ENCODE results near the gene TMEM150B. TPM values are rescaled to one million over a fixed set of nuclear protein-coding genes. Genes with fewer than 3 reads are reported as not detected.

The TMEM150B gene
- total RNA-seq, 1 donor from 2014 or later, result not detected

DNA sequence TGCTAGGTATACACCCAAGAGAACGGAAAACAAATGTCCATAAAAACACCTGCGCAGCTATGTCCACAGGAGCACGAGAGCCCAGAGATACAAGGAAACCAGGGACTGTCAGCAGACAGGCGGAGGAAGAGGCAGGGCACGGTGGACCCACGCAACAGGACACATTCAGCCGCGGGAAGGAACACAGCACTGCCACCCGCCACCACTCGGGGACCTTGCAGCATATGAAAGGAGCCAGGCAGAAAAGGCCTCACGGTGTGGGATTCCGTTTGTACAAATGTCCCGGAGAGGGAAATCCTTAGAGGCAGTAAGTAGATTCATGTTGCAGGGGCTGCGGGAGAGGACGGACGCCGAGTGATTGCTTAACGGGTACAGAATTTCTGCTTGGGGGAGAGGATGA lies 53.0 kb downstream of the TMEM150B start:
- Histone ChIP-seq H3K9me3 (ENCODE audit: low read depth) (no peaks in the 10 kb centered on the region), H3K27ac (no peak overlapping the region), H2AFZ (replicated peaks) (no peak overlapping the region), H3K4me2 (no peak overlapping the region), H3K4me3 (no peak overlapping the region), H3K9ac (no peak overlapping the region), H3K79me2 (ENCODE audit: low read depth) (no peaks in the 10 kb centered on the region), H3K4me1 (no peaks in the 10 kb centered on the region), H3K27me3 (no peaks in the 10 kb centered on the region), H3F3A (ENCODE audit: low read depth) (no peaks in the 10 kb centered on the region), H4K20me1 (ENCODE audit: low read depth) (no peaks in the 10 kb centered on the region), H3K36me3 (no peaks in the 10 kb centered on the region)
- Mint-ChIP-seq H3K4me1 (peaks cover 4% of the 10 kb centered on the region), H3K9me3 (peaks cover 5% of the 10 kb centered on the region), H3K27me3 (ENCODE audit: insufficient read depth, low read depth) (no peaks in the 10 kb centered on the region), H3K4me3 (no peak overlapping the region), H3K36me3 (peaks cover 34% of the 10 kb centered on the region), H3K27ac (no peak overlapping the region)
- no peak for DNase-seq (ENCODE audit: low spot score)
- TF ChIP-seq EZH2 (IDR thresholded peaks at IDR 0.05) (no peak), EZH2phosphoT487 (IDR thresholded peaks at IDR 0.05) (no peak)
- TF ChIP-seq, protein P1, sequence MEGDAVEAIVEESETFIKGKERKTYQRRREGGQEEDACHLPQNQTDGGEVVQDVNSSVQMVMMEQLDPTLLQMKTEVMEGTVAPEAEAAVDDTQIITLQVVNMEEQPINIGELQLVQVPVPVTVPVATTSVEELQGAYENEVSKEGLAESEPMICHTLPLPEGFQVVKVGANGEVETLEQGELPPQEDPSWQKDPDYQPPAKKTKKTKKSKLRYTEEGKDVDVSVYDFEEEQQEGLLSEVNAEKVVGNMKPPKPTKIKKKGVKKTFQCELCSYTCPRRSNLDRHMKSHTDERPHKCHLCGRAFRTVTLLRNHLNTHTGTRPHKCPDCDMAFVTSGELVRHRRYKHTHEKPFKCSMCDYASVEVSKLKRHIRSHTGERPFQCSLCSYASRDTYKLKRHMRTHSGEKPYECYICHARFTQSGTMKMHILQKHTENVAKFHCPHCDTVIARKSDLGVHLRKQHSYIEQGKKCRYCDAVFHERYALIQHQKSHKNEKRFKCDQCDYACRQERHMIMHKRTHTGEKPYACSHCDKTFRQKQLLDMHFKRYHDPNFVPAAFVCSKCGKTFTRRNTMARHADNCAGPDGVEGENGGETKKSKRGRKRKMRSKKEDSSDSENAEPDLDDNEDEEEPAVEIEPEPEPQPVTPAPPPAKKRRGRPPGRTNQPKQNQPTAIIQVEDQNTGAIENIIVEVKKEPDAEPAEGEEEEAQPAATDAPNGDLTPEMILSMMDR (IDR thresholded peaks at IDR 0.05), result no peak

DNA sequence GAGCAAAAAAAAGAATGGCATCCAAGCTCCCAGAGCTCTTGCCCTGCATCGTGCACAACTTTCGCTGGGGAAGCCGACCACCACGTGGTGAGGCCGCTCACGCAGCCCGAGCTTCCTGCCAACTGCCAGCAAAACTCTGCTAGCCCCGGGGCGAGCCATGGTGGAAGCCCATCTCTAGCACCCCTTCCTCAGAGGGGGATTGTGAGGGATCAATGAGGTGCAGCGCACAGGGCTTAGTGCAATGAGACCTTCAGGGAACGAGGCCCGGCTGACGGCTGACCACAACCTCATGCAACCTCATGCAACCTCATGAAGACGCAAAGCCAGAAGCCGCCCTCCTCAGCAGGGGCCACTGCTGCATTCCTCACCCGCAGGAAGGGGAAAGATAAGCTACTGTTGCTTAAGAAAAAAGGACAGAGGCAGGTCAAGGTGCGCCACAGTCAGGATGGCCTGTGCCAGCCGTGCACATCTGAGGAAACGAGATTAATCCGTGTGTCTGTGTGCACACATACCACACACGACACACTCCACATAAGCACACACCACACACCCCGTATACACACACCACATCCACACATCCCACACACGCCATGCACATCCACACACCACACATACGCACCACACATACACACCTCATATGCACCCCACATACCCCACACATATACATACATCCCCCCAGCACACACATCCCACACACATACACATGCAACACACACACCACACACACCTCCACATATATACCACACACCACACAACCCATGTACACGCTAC lies 54.8 kb downstream of the TMEM150B start:
- Mint-ChIP-seq H3K27me3 (ENCODE audit: insufficient read depth, low read depth) (peaks cover 4% of the 10 kb centered on the region), H3K9me3 (peaks cover 13% of the 10 kb centered on the region), H3K4me3 (no peak overlapping the region), H3K36me3 (peaks cover 37% of the 10 kb centered on the region), H3K4me1 (no peaks in the 10 kb centered on the region), H3K27ac (peak overlapping the region; percentile 32)
- H3F3A ChIP-seq (ENCODE audit: low read depth), result no peaks in the 10 kb centered on the region
- no peak overlapping the region for H3K27ac ChIP-seq
- H2AFZ ChIP-seq (replicated peaks), result no peak overlapping the region
- no peaks in the 10 kb centered on the region for H3K79me2 ChIP-seq (ENCODE audit: low read depth)
- no peaks in the 10 kb centered on the region for H3K4me1 ChIP-seq
- no peak overlapping the region for H3K4me3 ChIP-seq
- no peaks in the 10 kb centered on the region for H3K27me3 ChIP-seq
- H3K9me3 ChIP-seq (ENCODE audit: low read depth), result no peaks in the 10 kb centered on the region
- no peaks in the 10 kb centered on the region for H4K20me1 ChIP-seq (ENCODE audit: low read depth)
- no peaks in the 10 kb centered on the region for H3K36me3 ChIP-seq
- TF ChIP-seq EZH2 (IDR thresholded peaks at IDR 0.05) (no peak), EZH2phosphoT487 (IDR thresholded peaks at IDR 0.05) (no peak)
- TF ChIP-seq, protein P1 (IDR thresholded peaks at IDR 0.05), result no peak
- H3K9ac ChIP-seq, result no peak overlapping the region
- no peak for DNase-seq (ENCODE audit: low spot score)
- H3K4me2 ChIP-seq, result no peak overlapping the region

DNA sequence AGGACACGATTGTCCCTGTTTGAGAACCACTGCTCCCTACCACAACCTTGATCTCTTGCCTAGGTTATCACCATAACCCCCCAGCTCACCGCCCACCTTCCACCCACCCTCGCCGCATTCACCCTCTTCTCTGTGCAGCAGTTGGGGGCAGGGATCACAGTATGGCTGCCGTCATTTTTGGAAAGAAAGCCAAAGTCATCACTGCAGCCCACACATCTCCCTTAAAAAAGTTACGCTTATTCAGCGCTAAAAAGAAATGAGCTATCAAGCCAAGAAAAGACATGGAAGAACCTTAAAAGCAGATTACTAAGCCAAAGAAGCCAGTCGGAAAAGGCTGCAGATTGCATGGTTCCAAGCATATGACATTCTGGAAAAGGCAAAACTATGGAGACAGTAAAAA lies 55.8 kb downstream of the TMEM150B start:
- no peak overlapping the region for H3K27ac ChIP-seq
- H3K9me3 Mint-ChIP-seq, result peaks cover 13% of the 10 kb centered on the region
- no peaks in the 10 kb centered on the region for H3K9me3 ChIP-seq (ENCODE audit: low read depth)
- H3K4me1 ChIP-seq, result no peaks in the 10 kb centered on the region
- H3K27me3 ChIP-seq, result no peaks in the 10 kb centered on the region
- H3K4me3 Mint-ChIP-seq, result no peak overlapping the region
- H3K36me3 Mint-ChIP-seq, result peaks cover 34% of the 10 kb centered on the region
- H3K27ac Mint-ChIP-seq, result no peak overlapping the region
- no peak for DNase-seq (ENCODE audit: low spot score)
- TF ChIP-seq EZH2phosphoT487 (IDR thresholded peaks at IDR 0.05), result no peak
- TF ChIP-seq EZH2 (IDR thresholded peaks at IDR 0.05), result no peak
- TF ChIP-seq, protein P1 (IDR thresholded peaks at IDR 0.05), result no peak
- H2AFZ ChIP-seq (replicated peaks), result no peak overlapping the region
- H3K4me2 ChIP-seq, result no peak overlapping the region
- no peaks in the 10 kb centered on the region for H3K36me3 ChIP-seq
- no peaks in the 10 kb centered on the region for H3F3A ChIP-seq (ENCODE audit: low read depth)
- H3K4me1 Mint-ChIP-seq, result no peaks in the 10 kb centered on the region
- H3K9ac ChIP-seq, result no peak overlapping the region
- no peaks in the 10 kb centered on the region for H4K20me1 ChIP-seq (ENCODE audit: low read depth)
- H3K27me3 Mint-ChIP-seq (ENCODE audit: insufficient read depth, low read depth), result peaks cover 6% of the 10 kb centered on the region
- H3K79me2 ChIP-seq (ENCODE audit: low read depth), result no peaks in the 10 kb centered on the region
- H3K4me3 ChIP-seq, result no peak overlapping the region
